GM19099 (cell line): Measurements from ENCODE around the gene KIF3B.

Source experiments
- POLR2A ChIP-seq: IDR thresholded peaks from 3 replicates; pipeline ENCODE4 v1.6.1; 2011; ENCODE audit warnings: low read depth; ENCODE audit not compliant: insufficient read length; ENCODE audit errors: extremely low read depth

KIF3B gene

GRCh38 chr20:32277361-32278198 is at the start of gene KIF3B:
TSS of gene KIF3B (plus strand) at chr20:32277651. CDS start at chr20:32309778, 32,127 bp downstream.
- peak; percentile 52 for TF ChIP-seq POLR2A

DNA sequence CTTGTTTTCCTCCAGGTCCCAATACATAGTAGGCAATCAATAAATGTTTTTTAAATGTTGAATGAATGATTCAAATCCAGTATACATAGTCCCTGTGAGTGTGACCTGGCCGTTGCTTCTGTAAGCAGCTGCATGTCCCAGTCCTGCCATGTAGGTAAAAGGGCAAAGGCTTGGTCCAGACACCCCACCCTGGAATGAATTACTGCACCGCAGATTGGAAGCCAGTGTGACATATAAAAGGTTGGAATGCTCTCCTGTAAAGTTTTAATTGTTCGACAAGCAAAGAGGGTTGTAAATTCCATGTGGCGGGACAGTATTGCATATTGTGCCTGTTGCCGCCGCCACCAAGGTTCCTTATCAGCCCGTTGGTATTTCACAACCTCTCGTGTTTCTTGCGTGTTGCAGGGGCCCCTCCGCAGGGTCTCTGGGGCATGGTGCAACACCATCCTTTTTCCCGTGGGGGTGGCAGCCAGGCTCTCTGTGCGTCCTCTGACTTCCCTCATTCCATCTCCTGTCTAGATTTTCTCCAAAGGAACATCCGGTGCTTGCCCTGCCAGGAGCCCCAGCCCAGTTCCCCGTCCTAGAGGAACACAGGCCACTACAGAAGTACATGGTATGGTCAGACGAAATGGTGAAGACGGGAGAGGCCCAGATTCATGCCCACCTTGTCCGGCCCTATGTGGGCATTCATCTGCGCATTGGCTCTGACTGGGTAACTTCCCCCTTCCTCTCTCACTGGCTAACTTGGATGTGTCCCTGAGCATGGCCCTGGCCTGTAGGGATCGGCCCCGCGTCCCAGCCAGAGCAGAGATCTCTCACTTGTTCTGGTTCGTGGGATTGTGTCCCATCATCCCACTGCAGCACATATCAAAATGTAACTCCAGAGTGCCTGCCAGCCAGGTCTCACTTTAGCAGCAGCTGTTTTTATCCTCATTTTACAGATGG is 49.4 kb upstream of the KIF3B start:
- no peak for TF ChIP-seq POLR2A

DNA sequence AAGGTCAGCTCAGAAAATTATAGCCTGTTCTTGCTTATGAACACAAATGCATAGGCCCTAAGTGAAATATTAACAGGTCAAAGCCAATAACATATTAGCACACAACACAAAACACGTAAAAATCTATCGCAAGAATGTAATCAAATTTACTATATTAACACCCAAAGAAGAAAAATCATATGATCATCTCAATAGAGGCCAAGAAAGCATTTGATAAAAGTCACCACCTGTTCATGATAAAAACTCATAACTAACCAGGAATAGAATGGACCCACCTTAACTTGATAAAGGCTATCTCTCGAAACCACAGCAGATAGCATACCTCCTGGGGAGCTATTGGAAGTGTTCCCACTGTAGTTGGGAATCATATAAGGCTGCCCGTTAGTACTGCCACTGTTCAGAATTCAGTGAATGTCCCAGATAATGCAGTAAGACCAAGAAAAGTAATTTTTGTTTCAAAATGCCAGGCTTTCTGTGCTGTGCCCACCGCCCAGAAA is 48.2 kb upstream of the KIF3B start:
- no peak for TF ChIP-seq POLR2A

GRCh38 chr20:32230707-32231106 is 46.7 kb upstream of the KIF3B start:
- no peak for TF ChIP-seq POLR2A

DNA sequence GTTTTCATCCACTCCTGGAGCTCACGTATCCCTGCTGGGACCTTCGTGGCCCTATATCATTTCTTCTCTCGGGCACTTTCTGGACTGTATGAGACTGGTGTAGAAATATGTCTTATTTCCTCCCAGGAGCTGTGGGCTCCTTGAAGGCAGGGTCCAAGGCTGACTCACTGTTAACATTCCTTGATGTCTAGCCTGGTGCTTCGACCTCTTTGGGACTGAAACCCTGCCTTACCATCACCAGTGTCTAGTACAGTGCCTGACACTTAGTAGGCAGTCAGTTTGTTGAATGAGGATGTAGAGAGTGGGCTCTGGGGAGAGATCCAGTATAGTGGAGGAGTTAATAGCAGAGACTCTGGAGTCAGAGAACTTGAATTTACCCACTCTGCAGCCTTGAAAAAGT is 46.2 kb upstream of the KIF3B start:
- no peak for TF ChIP-seq POLR2A

DNA sequence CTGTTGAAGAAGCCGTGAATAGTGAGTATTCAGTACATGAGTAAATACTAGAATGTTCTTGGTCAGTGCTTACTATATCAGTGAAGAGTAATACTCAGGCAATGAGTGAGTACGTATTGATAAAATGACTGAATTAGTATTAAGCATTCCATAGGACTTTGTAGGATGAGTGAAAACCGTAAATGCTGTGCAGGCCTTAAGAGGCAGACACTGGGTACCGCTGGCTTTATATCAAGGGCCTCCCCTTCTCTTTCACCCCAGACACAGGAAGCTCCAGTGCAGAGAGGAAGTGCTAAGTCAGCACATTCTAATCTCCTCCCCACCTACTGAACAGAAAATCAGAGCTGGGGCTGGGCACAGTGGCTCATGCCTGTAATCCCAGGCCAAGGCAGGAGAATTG is 45.6 kb upstream of the KIF3B start:
- no peak for TF ChIP-seq POLR2A

DNA sequence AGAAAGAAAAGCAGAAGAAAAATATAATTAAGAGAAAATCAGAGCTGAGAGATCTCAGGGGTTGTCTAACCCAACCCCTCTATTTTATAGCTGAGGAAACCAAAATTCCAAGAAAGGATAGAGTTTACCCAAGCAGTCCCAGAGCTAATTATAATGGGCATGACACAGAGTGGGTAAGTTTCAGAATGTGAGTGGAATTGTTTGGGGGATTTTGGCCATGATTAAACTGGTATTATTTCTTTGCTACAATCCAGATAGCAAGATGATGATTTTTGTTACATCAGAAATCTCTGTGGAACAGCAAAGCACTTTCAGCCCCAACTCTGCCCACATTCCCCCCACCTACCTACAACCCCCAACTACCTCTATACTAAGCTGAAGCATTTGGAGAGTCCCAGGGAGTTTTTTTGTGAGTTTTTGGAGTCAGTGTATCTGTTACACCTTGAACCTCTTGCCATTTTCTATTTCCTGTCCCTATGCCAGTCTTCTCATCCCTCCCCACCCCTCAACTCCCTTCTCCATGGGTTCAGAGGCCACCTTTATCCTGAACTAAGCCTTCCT is 45.0 kb upstream of the KIF3B start:
- no peak for TF ChIP-seq POLR2A

DNA sequence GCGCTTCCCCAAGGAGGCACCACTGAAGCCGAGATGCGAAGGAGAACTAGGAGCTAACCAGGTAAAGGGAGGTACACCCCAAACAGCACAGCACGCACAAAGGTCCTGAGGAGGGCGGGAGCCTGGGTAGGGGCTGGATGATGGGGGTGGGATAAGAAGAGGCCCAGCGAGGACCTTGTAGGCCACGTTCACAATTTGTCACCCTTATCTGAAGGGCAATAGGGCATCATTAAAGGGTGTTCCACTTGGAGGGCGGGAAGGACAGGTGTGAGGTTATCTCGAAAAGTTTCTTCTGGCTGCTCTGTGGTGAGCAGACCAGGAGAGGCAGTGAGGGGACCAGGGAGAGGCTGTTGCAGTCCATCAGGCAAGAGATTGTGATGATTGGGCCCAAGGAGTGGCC is 44.2 kb upstream of the KIF3B start:
- TF ChIP-seq POLR2A: no peak

DNA sequence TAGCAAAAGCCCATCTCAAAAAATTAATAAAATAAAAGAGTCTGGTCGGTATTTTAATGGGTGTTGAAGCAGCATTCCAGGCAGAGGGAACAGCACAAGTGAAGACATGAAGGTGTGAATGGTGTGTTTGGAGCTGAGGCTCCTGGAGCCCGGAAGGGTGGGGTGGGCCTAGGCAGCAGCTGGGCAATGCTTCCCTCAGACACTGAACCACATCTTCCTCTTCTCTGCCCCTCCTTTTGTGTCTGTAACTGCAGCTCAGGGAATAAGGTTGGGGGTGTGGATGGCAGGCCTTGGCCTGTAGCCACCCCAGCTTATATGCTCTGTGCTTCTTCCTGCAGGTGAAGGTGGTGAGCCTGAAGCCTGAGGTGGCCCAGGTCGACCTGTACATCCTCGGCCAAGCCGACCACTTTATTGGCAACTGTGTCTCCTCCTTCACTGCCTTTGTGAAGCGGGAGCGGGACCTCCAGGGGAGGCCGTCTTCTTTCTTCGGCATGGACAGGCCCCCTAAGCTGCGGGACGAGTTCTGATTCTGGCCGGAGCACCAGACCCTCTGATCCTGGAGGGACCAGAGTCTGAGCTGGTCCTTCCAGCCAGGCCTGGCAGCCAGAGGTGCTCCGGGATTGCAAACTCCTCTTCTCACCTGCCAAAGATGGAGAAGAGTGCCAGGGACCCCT is 43.2 kb upstream of the KIF3B start:
- no peak for TF ChIP-seq POLR2A

- TF ChIP-seq POLR2A: no peak
Observed at GRCh38 chr20:32235331-32236047, 42.0 kb upstream of the KIF3B start.

- TF ChIP-seq POLR2A: no peak
Observed at GRCh38 chr20:32236048-32236533, 41.4 kb upstream of the KIF3B start.

DNA sequence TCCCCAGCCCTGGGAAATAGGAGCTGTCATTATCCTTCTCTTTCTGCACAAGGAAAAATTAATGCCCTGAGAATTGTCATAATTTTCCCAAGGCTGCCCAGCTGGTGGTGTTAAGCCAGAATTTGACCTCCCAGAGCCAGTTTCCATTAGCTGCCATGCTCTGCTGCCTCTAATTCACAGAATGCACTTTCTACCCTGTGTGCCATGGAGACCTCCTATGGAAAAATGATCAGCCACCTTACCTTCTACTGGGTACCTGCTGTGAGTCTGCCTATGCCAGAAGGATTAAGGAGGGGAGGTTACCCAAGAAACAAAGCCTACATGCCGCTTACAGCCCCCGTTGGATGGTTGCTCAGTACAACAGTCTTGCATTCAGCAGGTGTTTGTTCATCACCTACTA is 40.6 kb upstream of the KIF3B start:
- no peak for TF ChIP-seq POLR2A

GRCh38 chr20:32237419-32237818 is 40.0 kb upstream of the KIF3B start:
- no peak for TF ChIP-seq POLR2A
